Adrenal gland (tissue), 5 donors: ENCODE results near the gene BRAF.

Experiments
- CTCF ChIP-seq, 6 experiments: fragments of 450-650 bp in 4 of 6; fragments of 200-600 bp in 2 of 6; sonication (generic) in 1 of 6; IDR thresholded peaks; 1 replicate in 5 of 6; 2 replicates in 1 of 6; pipeline versions ENCODE4 v1.5.1 to v1.8.0; 2016 to 2021; ENCODE audit warnings: antibody characterized with exemption in 6 of 6, mild to moderate bottlenecking in 2 of 6, moderate library complexity in 1 of 6
- POLR2A ChIP-seq, 2 donors: fragments of 450-650 bp; IDR thresholded peaks; one replicate each; pipeline ENCODE4 v1.6.1; 2017; ENCODE audit warnings: antibody characterized with exemption in 2 of 2, mild to moderate bottlenecking in 2 of 2, moderate library complexity in 1 of 2
- donor health status: DM: no; HTN: no; CAD: no.

GRCh38 chr7:140923358-140924006 is 1.2 kb downstream of the BRAF start:
- TF ChIP-seq CTCF (IDR thresholded peaks at IDR 0.05) = no peak
- no peak for TF ChIP-seq POLR2A (IDR thresholded peaks at IDR 0.05)
